SK-N-MC (cell line): ENCODE data around the gene MED25.

Source experiments
- DNase-seq: peaks from one replicate; pipeline ENCODE4 v3.0.0-alpha.2; 2011; ENCODE audit warnings: low read depth, low spot score
- H3K27ac ChIP-seq: fragments of 200-600 bp; sonication (generic); 2 replicates; pipeline ENCODE4 v1.5.1; 2016; ENCODE audit warnings: mixed run types
- H3K36me3 ChIP-seq: fragments of 200-600 bp; sonication (generic); 2 replicates; pipeline ENCODE4 v1.6.1; 2017; ENCODE audit warnings: antibody characterized with exemption, low read length, mixed read lengths; ENCODE audit not compliant: insufficient read depth
- H3K4me3 ChIP-seq: fragments of 200-600 bp; sonication (generic); 2 replicates; pipeline ENCODE4 v1.5.1; 2016
- H3K9ac ChIP-seq: fragments of 200-600 bp; sonication (generic); 2 replicates; pipeline ENCODE4 v1.8.0; 2017; ENCODE audit warnings: mixed run types, mixed read lengths; ENCODE audit not compliant: insufficient read length
- H3K9me3 ChIP-seq: fragments of 200-600 bp; sonication (generic); 2 replicates; pipeline ENCODE4 v1.6.1; 2017; ENCODE audit warnings: low read depth, mild to moderate bottlenecking, antibody characterized with exemption, low read length, moderate library complexity, mixed read lengths
- EZH2 ChIP-seq: fragments of 200-600 bp; sonication (generic); IDR thresholded peaks from one replicate; pipeline ENCODE4 v1.6.1; 2017; ENCODE audit warnings: antibody characterized with exemption
- FOXP2 ChIP-seq: optimal IDR thresholded peaks from 2 replicates; pipeline ENCODE3; 2011; ENCODE audit warnings: mild to moderate bottlenecking, moderate library complexity; ENCODE audit not compliant: insufficient read depth; ENCODE audit errors: extremely low read length, control extremely low read depth
- POLR2AphosphoS5 ChIP-seq: IDR thresholded peaks from 2 replicates; pipeline ENCODE4 v1.6.1; 2012; ENCODE audit warnings: mild to moderate bottlenecking, low read depth, low read length, borderline replicate concordance

The MED25 gene

GRCh38 chr19:49791776-49792445 lies 26.2 kb upstream of the MED25 start:
- no peak overlapping the region for H3K4me3 ChIP-seq

GRCh38 chr19:49792829-49793560 lies 25.1 kb upstream of the MED25 start:
- no peak overlapping the region for H3K27ac ChIP-seq
- H3K9ac ChIP-seq = no peak overlapping the region
- no peak overlapping the region for H3K4me3 ChIP-seq
- peaks cover 26% of the 10 kb centered on the region; the same call in 1 of the 2 replicates for H3K36me3 ChIP-seq
- H3K9me3 ChIP-seq = no peaks in the 10 kb centered on the region
- TF ChIP-seq POLR2AphosphoS5 (no peak), EZH2 (no peak), FOXP2 (no peak)
- DNase-seq = no peak

More at GRCh38 chr19:49791776-49792445, 26.2 kb upstream of the MED25 start:
- no peak overlapping the region for H3K27ac ChIP-seq
- H3K36me3 ChIP-seq = peaks cover 20% of the 10 kb centered on the region; the same call in 1 of the 2 replicates
- TF ChIP-seq FOXP2 (no peak), EZH2 (no peak), POLR2AphosphoS5 (no peak)
- H3K9ac ChIP-seq = no peak overlapping the region
- DNase-seq = no peak
- H3K9me3 ChIP-seq = no peaks in the 10 kb centered on the region

GRCh38 chr19:49793561-49793840 lies 24.6 kb upstream of the MED25 start:
- Histone ChIP-seq H3K27ac (no peak overlapping the region), H3K4me3 (no peak overlapping the region), H3K9ac (no peak overlapping the region), H3K36me3 (peaks cover 27% of the 10 kb centered on the region; the same call in 1 of the 2 replicates), H3K9me3 (no peaks in the 10 kb centered on the region)
- no peak for DNase-seq
- TF ChIP-seq POLR2AphosphoS5 (no peak), EZH2 (no peak), FOXP2 (no peak)

GRCh38 chr19:49795615-49796014 lies 22.5 kb upstream of the MED25 start:
- no peak for TF ChIP-seq POLR2AphosphoS5
- H3K4me3 ChIP-seq = no peak overlapping the region
- no peak for DNase-seq
- H3K9ac ChIP-seq = no peak overlapping the region
- H3K36me3 ChIP-seq = peaks cover 37% of the 10 kb centered on the region; the same call in 1 of the 2 replicates
- H3K9me3 ChIP-seq = no peaks in the 10 kb centered on the region
- H3K27ac ChIP-seq = no peak overlapping the region

GRCh38 chr19:49798574-49798973 lies 19.5 kb upstream of the MED25 start:
- no peak overlapping the region for H3K27ac ChIP-seq
- no peak overlapping the region for H3K9ac ChIP-seq
- DNase-seq = no peak
- H3K36me3 ChIP-seq = peaks cover 38% of the 10 kb centered on the region; the same call in 1 of the 2 replicates
- H3K4me3 ChIP-seq = no peak overlapping the region
- H3K9me3 ChIP-seq = no peaks in the 10 kb centered on the region
- TF ChIP-seq EZH2 = no peak
- TF ChIP-seq POLR2AphosphoS5 = no peak
- TF ChIP-seq FOXP2 = no peak

GRCh38 chr19:49799271-49799797 lies 18.8 kb upstream of the MED25 start:
- DNase-seq = no peak
- Histone ChIP-seq H3K4me3 (no peak overlapping the region), H3K36me3 (peaks cover 39% of the 10 kb centered on the region; the same call in 1 of the 2 replicates), H3K27ac (no peak overlapping the region), H3K9ac (no peak overlapping the region), H3K9me3 (no peaks in the 10 kb centered on the region)
- no peak for TF ChIP-seq POLR2AphosphoS5

GRCh38 chr19:49799798-49800376 lies 18.2 kb upstream of the MED25 start:
- no peak for DNase-seq
- H3K9ac ChIP-seq = no peak overlapping the region
- no peak overlapping the region for H3K27ac ChIP-seq
- peaks cover 43% of the 10 kb centered on the region; the same call in 1 of the 2 replicates for H3K36me3 ChIP-seq
- no peak for TF ChIP-seq FOXP2
- TF ChIP-seq POLR2AphosphoS5 = no peak
- TF ChIP-seq EZH2 = no peak
- no peaks in the 10 kb centered on the region for H3K9me3 ChIP-seq
- H3K4me3 ChIP-seq = no peak overlapping the region

- Histone ChIP-seq H3K36me3 (peaks cover 45% of the 10 kb centered on the region; the same call in 1 of the 2 replicates), H3K9ac (no peak overlapping the region), H3K9me3 (no peaks in the 10 kb centered on the region)
Measured at GRCh38 chr19:49800771-49801170, 17.3 kb upstream of the MED25 start.

More at GRCh38 chr19:49800771-49801170, 17.3 kb upstream of the MED25 start:
- H3K4me3 ChIP-seq = no peak overlapping the region
- no peak for TF ChIP-seq EZH2
- TF ChIP-seq POLR2AphosphoS5 = no peak
- no peak for TF ChIP-seq FOXP2
- no peak for DNase-seq
- H3K27ac ChIP-seq = no peak overlapping the region
